Breast epithelium (tissue), 4 donors: ENCODE measurements around the gene PRKG1. TPM values are rescaled to one million over a fixed set of nuclear protein-coding genes. Genes with fewer than 3 reads are reported as not detected.

Experiments
- DNase-seq, 2 donors: peaks; one replicate each; pipeline ENCODE4 v3.0.0-alpha.2; 2019; ENCODE audit warnings: low spot score in 2 of 2
- H3K27ac ChIP-seq, 2 donors: fragments of 200-600 bp; sonication (generic) in 1 of 2; one replicate each; pipeline ENCODE4 v1.5.1; 2016 to 2019; ENCODE audit warnings: mild to moderate bottlenecking in 1 of 2
- H3K27me3 ChIP-seq, 2 donors: fragments of 200-600 bp; sonication (generic) in 1 of 2; one replicate each; pipeline versions ENCODE4 v1.5.1 to v1.6.0; 2017 to 2019; ENCODE audit warnings: control low read depth in 1 of 2, mild to moderate bottlenecking in 1 of 2
- H3K36me3 ChIP-seq: fragments of 200-600 bp; one replicate; pipeline ENCODE4 v1.5.1; 2019
- H3K4me1 ChIP-seq, 2 donors: fragments of 200-600 bp; sonication (generic); one replicate each; pipeline ENCODE4 v1.5.1; 2016 to 2019; ENCODE audit warnings: control low read depth in 1 of 2
- H3K4me3 ChIP-seq, 3 donors: fragments of 200-600 bp; sonication (generic); 1 replicate in 2 of 3; 2 replicates in 1 of 3; pipeline ENCODE4 v1.5.1; 2016 to 2019; ENCODE audit warnings: mild to moderate bottlenecking in 3 of 3, moderate library complexity in 2 of 3
- H3K9me3 ChIP-seq, 2 donors: fragments of 200-600 bp; sonication (generic) in 1 of 2; one replicate each; pipeline ENCODE4 v1.5.1; 2016 to 2019; ENCODE audit warnings: control low read depth in 1 of 2
- CTCF ChIP-seq, 3 donors: fragments of 450-650 bp; IDR thresholded peaks; one replicate each; pipeline ENCODE4 v1.5.1; 2016 to 2017; ENCODE audit warnings: antibody characterized with exemption in 3 of 3, mild to moderate bottlenecking in 3 of 3, moderate library complexity in 3 of 3
- POLR2A ChIP-seq: fragments of 450-650 bp; IDR thresholded peaks from one replicate; pipeline ENCODE4 v1.6.1; 2016; ENCODE audit warnings: antibody characterized with exemption, mild to moderate bottlenecking, moderate library complexity
- POLR2AphosphoS5 ChIP-seq, 3 donors: sonication (generic); formaldehyde crosslinking; IDR thresholded peaks; one replicate each; pipeline ENCODE4 v1.6.1; 2017; ENCODE audit warnings: antibody characterized with exemption in 3 of 3
- intact Hi-C: fragments of 100-400 bp; cut with DNase I; formaldehyde crosslinking; loops from one replicate; pipeline ENCODE4 v1.15.1; 2023; ENCODE audit warnings: low total_unique reads
- total RNA-seq, 3 donors: library from RNA; depleted of rRNA; stranded (reverse); fragments of >200 nt; gene quantifications; one replicate each; pipeline ENCODE4 v1.1.0, GENCODE V29; 2016

The PRKG1 gene
- total RNA-seq, 3 donors from 2014 or later: 10.9 to 36.9 (median 19.7) TPM

- no peak for DNase-seq
- H3K9me3 ChIP-seq: no peaks in the 10 kb centered on the region
- H3K27ac ChIP-seq: no peak overlapping the region
- no peaks in the 10 kb centered on the region for H3K36me3 ChIP-seq
- no peaks in the 10 kb centered on the region for H3K4me1 ChIP-seq
- no peak for TF ChIP-seq POLR2AphosphoS5 (IDR thresholded peaks at IDR 0.05)
- TF ChIP-seq CTCF (IDR thresholded peaks at IDR 0.05): no peak
- no peak for TF ChIP-seq POLR2A
- no peak overlapping the region for H3K4me3 ChIP-seq
- no peaks in the 10 kb centered on the region for H3K27me3 ChIP-seq
- intact Hi-C loops: no loop called here
Observed at GRCh38 chr10:52092390-52092789, 1018.1 kb downstream of the PRKG1 start.

GRCh38 chr10:52098130-52098529 lies 1023.8 kb downstream of the PRKG1 start:
- TF ChIP-seq POLR2A (no peak), POLR2AphosphoS5 (IDR thresholded peaks at IDR 0.05) (no peak), CTCF (IDR thresholded peaks at IDR 0.05) (no peak)
- Histone ChIP-seq H3K4me3 (no peak overlapping the region), H3K36me3 (no peaks in the 10 kb centered on the region), H3K27ac (no peak overlapping the region), H3K27me3 (no peaks in the 10 kb centered on the region), H3K4me1 (no peaks in the 10 kb centered on the region), H3K9me3 (no peaks in the 10 kb centered on the region)
- intact Hi-C loops: no loop called here
- DNase-seq: no peak

- H3K9me3 ChIP-seq: no peaks in the 10 kb centered on the region
- no peak for DNase-seq
- H3K27ac ChIP-seq: no peak overlapping the region
- no peaks in the 10 kb centered on the region for H3K4me1 ChIP-seq
- intact Hi-C loops: no loop called here
- TF ChIP-seq CTCF (IDR thresholded peaks at IDR 0.05): no peak
- no peak for TF ChIP-seq POLR2A
- TF ChIP-seq POLR2AphosphoS5 (IDR thresholded peaks at IDR 0.05): no peak
- H3K36me3 ChIP-seq: no peaks in the 10 kb centered on the region
- H3K27me3 ChIP-seq: no peaks in the 10 kb centered on the region
- no peak overlapping the region for H3K4me3 ChIP-seq
Observed at GRCh38 chr10:52099026-52099600, 1024.8 kb downstream of the PRKG1 start.

GRCh38 chr10:52100011-52100547 lies 1025.8 kb downstream of the PRKG1 start:
- no peaks in the 10 kb centered on the region for H3K9me3 ChIP-seq
- intact Hi-C loops: no loop called here
- no peaks in the 10 kb centered on the region for H3K4me1 ChIP-seq
- no peak for TF ChIP-seq POLR2A
- no peak for TF ChIP-seq CTCF (IDR thresholded peaks at IDR 0.05)
- no peak for TF ChIP-seq POLR2AphosphoS5 (IDR thresholded peaks at IDR 0.05)
- no peak overlapping the region for H3K4me3 ChIP-seq
- H3K27ac ChIP-seq: no peak overlapping the region
- H3K36me3 ChIP-seq: no peaks in the 10 kb centered on the region
- no peaks in the 10 kb centered on the region for H3K27me3 ChIP-seq
- DNase-seq: no peak

- H3K4me3 ChIP-seq: no peak overlapping the region
- H3K27me3 ChIP-seq: no peaks in the 10 kb centered on the region
- intact Hi-C loops: no loop called here
- H3K27ac ChIP-seq: no peak overlapping the region
- DNase-seq: no peak
- H3K36me3 ChIP-seq: no peaks in the 10 kb centered on the region
- H3K4me1 ChIP-seq: no peaks in the 10 kb centered on the region
- TF ChIP-seq POLR2A (no peak), POLR2AphosphoS5 (IDR thresholded peaks at IDR 0.05) (no peak)
- H3K9me3 ChIP-seq: no peaks in the 10 kb centered on the region
Observed at GRCh38 chr10:52105301-52105700, 1031.0 kb downstream of the PRKG1 start.
